Activated CD8-positive, alpha-beta memory T cell treated with anti-CD3 and anti-CD28 coated beads, Interleukin-2, amount 10 ng/mL, durations not matched to agents 7 days and 5 days (primary cell): ENCODE results near the gene JSRP1. TPM values are rescaled to one million over a fixed set of nuclear protein-coding genes. Genes with fewer than 3 reads are reported as not detected.

Source experiments
- microRNA-seq: library from miRNA; unstranded; fragments of <30 nt; microRNA quantifications from one replicate; pipeline ENCODE4 v1.2.0, GENCODE V29; 2022
- total RNA-seq, 2 experiments: library from RNA; stranded (reverse); gene quantifications; one replicate each; pipeline ENCODE4 v1.2.3, GENCODE V29; 2021

The JSRP1 gene
- total RNA-seq, 2 experiments from 2014 or later, result 1.0 TPM; not detected in 1

Small RNA genes within 50 kb of the gene (microRNA-seq; reads per million reads assigned to microRNA genes)
- gene MIR1227, result 4.3 reads per million, percentile 5 among the genes with 10 or more reads in this experiment
- gene MIR4321, result not detected

Other genes starting within 250 kb of the JSRP1 start
- 10 to 100 TPM; 37.4 to 52.7 TPM for gene BTBD2, start 240.7 kb downstream of the JSRP1 start, total RNA-seq
- 100 to 1,000 TPM; 196 to 201 TPM for gene MKNK2, start 205.2 kb downstream of the JSRP1 start, total RNA-seq
- 100 to 1,000 TPM; 200 to 202 TPM for gene MOB3A, start 160.1 kb downstream of the JSRP1 start, total RNA-seq
- gene IZUMO4, start 159.5 kb downstream of the JSRP1 start, total RNA-seq, result 10 to 100 TPM in 1 of 2 experiments, 1 to 10 TPM in 1; 7.2 to 10.1 TPM
- 100 to 1,000 TPM; 110 to 127 TPM for gene AP3D1, start 104.9 kb downstream of the JSRP1 start, total RNA-seq
- gene DOT1L, start 92.5 kb downstream of the JSRP1 start, total RNA-seq, result 100 to 1,000 TPM in 1 of 2 experiments, 10 to 100 TPM in 1; 99.9 to 105 TPM
- gene PLEKHJ1, start 20.1 kb downstream of the JSRP1 start, total RNA-seq, result 10 to 100 TPM; 78.3 to 80.8 TPM
- gene SF3A2, start 19.6 kb downstream of the JSRP1 start, total RNA-seq, result 100 to 1,000 TPM; 167 to 178 TPM
- 1 to 10 TPM; 5.1 to 6.0 TPM for gene AMH, start 7.1 kb downstream of the JSRP1 start, total RNA-seq
- under 1 TPM in 1 of 2 experiments, not detected in 1; 0.54 TPM for gene PEAK3, start 25.8 kb upstream of the JSRP1 start, total RNA-seq
- under 1 TPM; 0.32 to 0.40 TPM for gene LINGO3, start 51.7 kb upstream of the JSRP1 start, total RNA-seq
- gene LSM7, start 72.2 kb upstream of the JSRP1 start, total RNA-seq, result 100 to 1,000 TPM; 135 TPM
- 10 to 100 TPM; 63.2 to 72.4 TPM for gene SPPL2B, start 72.3 kb upstream of the JSRP1 start, total RNA-seq
- not detected for gene TMPRSS9, start 103.8 kb upstream of the JSRP1 start, total RNA-seq
- gene TIMM13, start 171.2 kb upstream of the JSRP1 start, total RNA-seq, result 10 to 100 TPM; 66.4 to 91.9 TPM
- gene LMNB2, start 200.5 kb upstream of the JSRP1 start, total RNA-seq, result 100 to 1,000 TPM; 123 to 128 TPM
- gene GADD45B, start 219.7 kb upstream of the JSRP1 start, total RNA-seq, result 10 to 100 TPM; 63.4 to 79.4 TPM